H1 (cell line): ENCODE results near the gene ELMO1. TPM values are rescaled to one million over a fixed set of nuclear protein-coding genes. Genes with fewer than 3 reads are reported as not detected.

Source experiments
- CBX8 ChIP-seq: fragments of 300-800, 300-1000 bp; sonication (generic); IDR thresholded peaks from 2 replicates; pipeline ENCODE4 v1.7.1; 2016; ENCODE audit warnings: low read depth, low read length, borderline replicate concordance
- FOSL1 ChIP-seq: IDR thresholded peaks from 2 replicates; pipeline ENCODE4 v1.6.1; 2011; ENCODE audit warnings: mild to moderate bottlenecking, low read depth, low read length, moderate library complexity; ENCODE audit not compliant: insufficient read depth
- NANOG ChIP-seq: IDR thresholded peaks from 2 replicates; pipeline ENCODE4 v1.6.1; 2011; ENCODE audit warnings: low read length, low read depth, mild to moderate bottlenecking, inconsistent platforms; ENCODE audit not compliant: insufficient read depth, poor library complexity, severe bottlenecking
- SRF ChIP-seq: IDR thresholded peaks from 2 replicates; pipeline ENCODE4 v1.6.1; 2011; ENCODE audit warnings: mild to moderate bottlenecking, low read depth, low read length, moderate library complexity
- TAF1 ChIP-seq: IDR thresholded peaks from 2 replicates; pipeline ENCODE4 v1.6.1; 2011; ENCODE audit warnings: mild to moderate bottlenecking, low read depth, low read length
- YY1 ChIP-seq: IDR thresholded peaks from 2 replicates; pipeline ENCODE4 v1.6.1; 2011; ENCODE audit warnings: low read depth, mild to moderate bottlenecking, low read length
- ZNF274 ChIP-seq: IDR thresholded peaks from 2 replicates; pipeline ENCODE4 v1.7.0; 2012; ENCODE audit warnings: low read length, borderline replicate concordance; ENCODE audit errors: extremely low read depth
- polyA plus RNA-seq, 7 experiments: library from polyadenylated mRNA; depleted of rRNA in 3 of 7; stranded (reverse) in 5 of 7; unstranded in 2 of 7; fragments of >200 nt in 5 of 7; fragments of 200-250 nt in 2 of 7; gene quantifications; 1 replicate in 5 of 7; 2 replicates in 1 of 7; 4 replicates in 1 of 7; pipeline versions ENCODE4 v1.2.1 to v1.2.3, GENCODE V29; 2011 to 2013; ENCODE audit warnings: missing spikeins in 2 of 7, mixed read lengths in 2 of 7
- total RNA-seq: library from RNA; stranded (reverse); fragmentation: NEBNext Ultra II Directional; extraction: Animal tissue kit (Norgen Biotek cat#: 25700); gene quantifications from 2 replicates; pipeline ENCODE4 v1.2.1, GENCODE V29; 2021

Gene ELMO1
- total and polyA plus RNA-seq, 2 of the 8 experiments (the other 6 are each of a cell fraction or from before 2014, with no cell fraction given), result 18.4 to 21.0 TPM

GRCh38 chr7:37212051-37212450, 236.6 kb downstream of the ELMO1 start (continued):
- TF ChIP-seq YY1 (no peak), SRF (no peak), TAF1 (no peak), FOSL1 (no peak), ZNF274 (no peak), CBX8 (no peak), NANOG (no peak)
